K562 treated with DMSO at 1 percent for 12 hours (cell line): ENCODE data around the gene PAGE4. TPM values are rescaled to one million over a fixed set of nuclear protein-coding genes. Genes with fewer than 3 reads are reported as not detected.

Experiments
- total RNA-seq: library from RNA; unstranded; fragments of 300-600 nt; gene quantifications from 2 replicates; pipeline ENCODE4 v1.2.3, GENCODE V29; 2022; ENCODE audit not compliant: insufficient read depth

Gene PAGE4, protein sequence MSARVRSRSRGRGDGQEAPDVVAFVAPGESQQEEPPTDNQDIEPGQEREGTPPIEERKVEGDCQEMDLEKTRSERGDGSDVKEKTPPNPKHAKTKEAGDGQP
- total RNA-seq = 9.2 and 24.4 TPM in 2 replicates

DNA sequence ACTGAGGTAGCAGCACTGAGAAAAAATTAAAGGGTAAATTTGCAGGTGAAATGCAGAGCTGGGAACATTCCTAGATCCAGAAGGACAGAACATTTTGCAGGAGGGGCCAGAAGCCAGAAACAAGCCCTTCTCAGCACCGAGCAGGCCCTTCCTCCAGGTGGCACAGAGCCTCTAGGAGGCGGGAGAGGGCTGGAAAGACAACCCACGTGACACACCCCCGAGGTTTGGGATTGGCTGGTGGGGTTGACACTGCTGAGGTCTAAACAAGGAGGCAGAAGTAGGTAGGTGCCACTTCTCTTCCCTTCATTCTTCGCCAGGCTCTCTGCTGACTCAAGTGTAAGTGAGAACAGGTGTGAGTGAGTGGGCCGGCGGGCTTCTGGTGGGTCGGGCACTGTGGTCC lies at the start of gene PAGE4:
Gene PAGE4, plus strand, starts transcription at position 288 of the 400 bp plus-strand sequence. CDS start 1,126 bp downstream, outside the sequence.

DNA sequence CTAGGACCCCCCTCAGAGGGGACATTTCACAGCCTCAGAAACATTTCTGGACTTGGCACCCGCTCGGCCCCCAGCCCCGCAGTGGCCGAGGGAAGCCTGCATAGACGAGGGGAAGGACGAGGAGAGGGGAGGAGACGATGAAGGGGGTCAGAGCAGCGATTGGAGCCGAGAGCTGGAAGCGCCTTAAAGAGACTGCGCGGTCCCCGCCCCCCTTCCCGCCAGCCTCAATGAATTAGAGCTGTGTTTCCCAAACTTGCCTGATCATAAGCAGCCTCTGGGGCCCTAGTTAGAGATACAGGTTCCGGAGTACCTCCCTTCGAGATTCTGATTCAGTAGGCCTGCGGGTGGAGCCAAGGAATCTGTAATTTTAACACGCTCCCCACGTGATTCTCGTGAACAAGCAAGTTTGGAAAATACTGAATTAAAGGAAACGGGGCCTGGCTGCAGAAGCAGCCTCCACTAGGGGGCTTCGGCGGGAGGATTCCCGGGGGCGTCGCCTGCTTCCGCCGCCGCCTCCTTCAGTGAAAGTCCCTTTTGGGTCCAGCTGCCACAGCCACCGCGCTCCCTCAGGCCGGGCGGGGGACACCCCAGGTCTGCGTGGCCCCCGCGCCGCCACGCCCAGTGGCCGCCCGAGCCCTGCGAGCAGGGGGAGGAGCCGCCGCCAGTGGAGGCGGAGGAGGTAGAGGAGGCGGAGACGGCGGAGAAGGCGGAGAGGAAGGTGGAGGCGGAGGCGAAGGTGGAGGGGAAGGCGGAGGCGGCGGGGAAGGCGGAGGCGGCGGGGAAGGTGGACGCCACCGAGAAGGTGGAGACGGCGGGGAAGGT lies 49.9 kb downstream of the PAGE4 start, which contains the start of gene USP27X:
Gene USP27X, plus strand, starts transcription at position 651 of the 822 bp plus-strand sequence. CDS start 824 bp downstream, outside the sequence.

Other genes with a start within 250 kb of the PAGE4 start
- not detected in 2 replicates for gene GAGE12H, start 249.4 kb upstream of the PAGE4 start, total RNA-seq
- 16.8 and 16.9 TPM in 2 replicates for gene GAGE2A, start 239.8 kb upstream of the PAGE4 start, total RNA-seq
- 15.9 and 35.7 TPM in 2 replicates for gene GAGE1, start 230.3 kb upstream of the PAGE4 start, total RNA-seq
- 61.2 and 93.3 TPM in 2 replicates for gene PAGE1, start 133.3 kb upstream of the PAGE4 start, total RNA-seq
- gene USP27X, start 50.2 kb downstream of the PAGE4 start, total RNA-seq = 1.7 and 4.5 TPM in 2 replicates
- 1.6 and 7.1 TPM in 2 replicates for gene CLCN5, start 93.3 kb downstream of the PAGE4 start, total RNA-seq